ENCODE data around the gene BTNL9.

- no peak for TF ChIP-seq POLR2AphosphoS5 (IDR thresholded peaks at IDR 0.05)
- TF ChIP-seq CTCF (IDR thresholded peaks at IDR 0.05) = no peak
- TF ChIP-seq EP300 (IDR thresholded peaks at IDR 0.05) = no peak
- no peak for TF ChIP-seq POLR2A (IDR thresholded peaks at IDR 0.05)
Measured at GRCh38 chr5:181031716-181032115, 8.3 kb upstream of the BTNL9 start.
